GM21576 (cell line): ENCODE measurements around the gene CCND3.
"Not testable (repeated sequence)": the region's sequence is repeated elsewhere in the genome, so short reads cannot be mapped to it uniquely, and the experiment has no call there.

Experiments
- ATAC-seq: cut with Tn5 transposase; IDR thresholded peaks from one replicate; pipeline ENCODE4 v1.9.1; 2021; ENCODE audit warnings: mild to moderate bottlenecking, moderate library complexity; ENCODE audit not compliant: unreplicated experiment

CCND3 gene

DNA sequence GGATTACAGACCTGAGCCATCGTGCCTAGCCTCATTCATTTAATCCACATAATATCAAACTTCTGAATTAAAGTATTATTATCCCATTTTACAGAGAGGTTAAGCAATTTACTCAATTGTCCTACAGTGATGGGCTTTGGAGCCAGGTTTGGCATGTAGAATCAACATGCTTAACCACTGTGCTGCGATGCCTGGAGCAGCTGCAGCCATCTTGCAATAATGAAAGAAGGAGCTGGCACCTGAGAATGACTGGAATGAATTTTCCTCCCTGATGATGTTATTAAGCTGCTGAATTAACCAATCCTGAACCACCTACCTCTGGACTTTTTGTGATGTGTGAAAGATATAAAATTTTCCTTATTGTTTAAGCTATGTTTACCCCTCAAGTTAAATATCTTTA, 13.1 kb upstream of the CCND3 start:
- ATAC-seq, result no peak

DNA sequence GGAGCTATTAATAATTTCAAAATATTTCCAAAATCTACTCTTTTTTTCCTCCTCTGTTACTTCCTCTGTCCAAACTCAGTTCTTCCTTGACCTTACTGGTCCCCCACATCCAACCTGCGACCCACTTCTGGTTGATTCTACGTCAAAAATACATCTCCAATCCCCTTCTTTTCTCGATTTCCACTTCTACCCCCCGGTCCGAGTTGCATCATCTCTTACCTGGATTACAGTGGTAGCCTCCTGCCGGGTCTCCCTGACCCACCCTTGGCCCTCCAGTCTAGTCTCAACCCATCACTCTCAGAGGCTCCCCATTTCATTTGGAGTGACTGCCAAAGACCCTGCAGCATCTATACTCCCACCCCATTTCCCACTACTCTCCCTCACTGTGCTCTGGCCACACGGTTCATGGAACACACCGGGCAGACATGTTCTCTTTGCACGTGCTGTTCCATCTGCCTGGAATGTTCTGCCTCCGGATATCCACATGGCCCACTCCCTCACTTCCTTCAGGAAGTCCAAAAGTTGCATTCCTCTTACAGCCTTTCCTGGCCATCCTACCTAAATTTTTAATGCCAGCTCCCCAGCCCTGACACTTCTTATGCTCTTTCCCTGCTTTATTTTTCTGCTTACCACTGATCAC, 6.1 kb upstream of the CCND3 start:
- ATAC-seq, result no peak

GRCh38 chr6:41943456-41943855, 1.8 kb upstream of the CCND3 start:
- ATAC-seq, result no peak

GRCh38 chr6:41942882-41943281, 1.3 kb upstream of the CCND3 start:
- not testable (repeated sequence) for ATAC-seq

- no peak for ATAC-seq
These were observed 651 bp upstream of the CCND3 start for GRCh38 chr6:41942067-41942851.

DNA sequence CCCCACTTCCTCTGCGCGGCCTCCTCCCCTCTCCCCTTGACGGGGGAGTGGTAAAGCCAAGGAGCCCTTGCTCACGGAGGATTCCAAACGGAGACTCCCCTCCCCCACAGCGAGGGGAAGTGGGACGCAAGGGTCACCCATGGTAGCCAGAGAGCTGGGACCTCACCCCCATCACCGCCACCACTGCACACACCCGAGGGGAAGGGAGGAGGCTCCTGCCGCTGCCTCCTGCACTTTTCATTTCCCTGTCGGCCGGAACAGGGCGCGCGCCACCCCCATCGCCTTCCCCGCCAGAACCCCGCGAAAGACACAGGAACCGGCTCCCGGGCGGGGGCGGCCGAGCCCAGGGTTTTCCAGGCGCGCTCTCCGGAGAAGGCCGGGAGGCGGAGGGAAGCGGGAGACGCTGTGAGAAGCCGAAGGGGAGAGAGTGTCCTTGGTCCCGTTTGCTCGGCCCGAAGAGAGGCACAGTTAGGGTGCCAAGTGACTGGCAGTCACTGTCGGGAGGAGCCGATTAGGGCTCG, 789 bp downstream of the CCND3 start:
- peak; percentile 9 for ATAC-seq

DNA sequence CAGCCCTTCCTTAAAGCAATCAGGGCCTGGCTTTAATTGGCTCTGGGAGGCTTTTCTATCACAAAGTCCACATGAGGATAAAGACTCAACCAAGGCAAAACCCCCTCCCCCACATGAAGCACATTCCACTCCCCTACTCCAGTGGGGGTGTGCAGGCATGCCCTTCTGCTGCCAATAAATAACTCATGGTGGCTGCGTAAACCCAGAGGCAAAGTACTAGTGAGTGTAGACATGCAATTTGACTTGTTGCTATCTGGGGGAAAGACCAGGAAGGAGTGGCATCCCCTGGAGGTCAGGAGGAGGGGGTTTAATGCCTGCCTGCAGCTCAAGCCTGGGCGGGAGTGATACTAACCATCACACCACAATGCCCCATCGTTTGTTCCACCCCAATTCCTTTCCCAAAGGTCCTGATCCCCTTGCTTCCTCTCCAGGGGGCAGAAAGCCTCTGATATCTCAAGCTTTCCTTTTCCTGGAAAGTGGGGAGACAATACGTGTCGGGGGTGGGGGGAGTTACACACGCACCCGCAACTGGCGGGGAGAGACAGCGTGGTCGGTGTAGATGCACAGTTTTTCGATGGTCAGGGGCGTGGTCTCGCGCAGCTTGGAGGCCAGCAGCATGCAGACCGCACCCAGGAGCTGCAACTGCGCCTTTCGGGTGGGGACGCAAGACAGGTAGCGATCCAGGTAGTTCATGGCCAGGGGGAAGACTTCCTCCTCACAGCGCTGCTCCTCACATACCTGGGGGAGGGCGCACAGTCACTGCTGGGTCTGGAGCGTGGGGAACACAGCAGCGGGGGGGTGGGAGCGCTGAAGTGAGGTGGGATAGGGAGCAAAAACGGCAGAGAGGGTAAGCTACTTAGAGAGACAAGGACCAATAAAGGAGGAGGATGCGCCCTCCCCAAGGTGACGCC, 1.5 kb downstream of the CCND3 start:
- no peak for ATAC-seq

- ATAC-seq, result no peak
These were observed 2.3 kb downstream of the CCND3 start for GRCh38 chr6:41939176-41939847.

GRCh38 chr6:41938590-41939175, 2.9 kb downstream of the CCND3 start:
- no peak for ATAC-seq

DNA sequence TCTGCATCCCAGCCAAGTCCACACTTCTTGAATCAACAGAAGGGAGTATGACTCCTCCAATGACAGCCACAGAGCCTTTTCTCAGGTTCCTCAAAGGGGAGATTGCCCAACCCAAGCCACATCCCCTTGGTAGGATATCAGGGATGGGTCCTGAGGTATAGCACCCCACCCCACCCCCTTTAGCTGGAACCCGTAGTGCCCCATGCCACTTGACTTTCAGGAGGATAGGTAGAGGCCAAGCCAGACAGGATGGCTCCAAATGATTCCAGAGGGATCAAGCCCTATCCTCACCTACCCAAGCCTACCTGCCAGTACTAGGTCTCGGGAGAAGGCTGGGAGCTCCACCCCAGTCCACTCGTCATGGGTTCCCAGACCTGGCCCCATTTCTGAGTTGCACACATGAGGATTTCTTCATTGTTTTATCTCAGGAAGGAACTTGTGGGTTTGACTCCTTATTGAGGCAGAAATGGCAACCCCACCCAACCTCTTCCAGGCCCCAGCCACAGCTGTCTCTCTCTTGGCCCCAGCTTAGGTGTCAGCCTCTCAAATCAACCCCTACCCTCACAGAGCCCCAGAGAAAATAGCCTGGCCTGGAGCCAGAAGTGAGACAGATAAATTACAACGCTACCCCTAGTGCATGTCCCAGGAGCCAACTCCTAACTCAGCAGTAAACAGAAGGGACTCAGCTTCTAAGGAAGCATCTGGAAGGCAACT, 3.6 kb downstream of the CCND3 start:
- ATAC-seq, result no peak

DNA sequence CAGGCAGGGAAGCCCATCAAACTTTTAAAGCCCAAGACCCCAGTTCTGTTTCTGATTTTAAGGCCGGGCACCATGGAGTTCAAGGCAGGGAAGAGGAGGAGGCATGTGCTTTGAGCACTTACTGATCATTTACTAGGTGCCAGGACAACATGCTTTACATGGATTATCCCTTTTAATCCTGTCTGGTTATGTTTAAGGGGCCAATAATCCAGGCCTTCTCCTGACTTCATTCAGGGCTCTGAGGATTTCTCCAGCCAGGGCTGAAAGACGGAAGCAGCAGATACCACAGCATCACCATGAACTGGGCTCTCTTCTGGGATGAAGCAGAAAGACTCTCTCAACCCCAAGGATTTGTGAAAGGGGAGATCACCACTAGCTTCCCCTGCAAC, 4.1 kb downstream of the CCND3 start:
- ATAC-seq, result no peak

GRCh38 chr6:41936073-41936837, 5.4 kb downstream of the CCND3 start:
- peak; percentile 51 for ATAC-seq

DNA sequence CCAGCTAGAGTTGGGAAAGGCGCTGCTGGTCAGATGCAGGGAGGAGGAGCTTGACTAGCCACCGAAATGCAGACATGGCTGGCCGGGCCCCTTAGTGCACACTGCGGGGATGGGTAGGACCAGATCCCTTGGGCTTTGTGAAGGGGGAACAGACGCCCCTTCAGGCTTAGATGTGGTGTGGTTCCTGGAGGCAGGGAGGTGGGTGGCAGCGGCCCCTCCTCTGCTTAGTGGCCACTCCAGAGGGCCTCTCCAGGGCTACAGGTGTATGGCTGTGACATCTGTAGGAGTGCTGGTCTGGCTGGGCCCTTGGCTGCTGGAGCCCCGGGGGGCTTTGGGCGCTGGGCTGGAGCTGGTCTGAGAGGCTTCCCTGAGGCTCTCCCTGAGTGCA, 5.9 kb downstream of the CCND3 start:
- ATAC-seq, result no peak

GRCh38 chr6:41935193-41935574, 6.4 kb downstream of the CCND3 start:
- ATAC-seq, result no peak

- ATAC-seq, result no peak
These were observed 7.1 kb downstream of the CCND3 start for GRCh38 chr6:41934278-41935192.

- ATAC-seq, result no peak
These were observed 9.2 kb downstream of the CCND3 start for GRCh38 chr6:41932378-41932777.

DNA sequence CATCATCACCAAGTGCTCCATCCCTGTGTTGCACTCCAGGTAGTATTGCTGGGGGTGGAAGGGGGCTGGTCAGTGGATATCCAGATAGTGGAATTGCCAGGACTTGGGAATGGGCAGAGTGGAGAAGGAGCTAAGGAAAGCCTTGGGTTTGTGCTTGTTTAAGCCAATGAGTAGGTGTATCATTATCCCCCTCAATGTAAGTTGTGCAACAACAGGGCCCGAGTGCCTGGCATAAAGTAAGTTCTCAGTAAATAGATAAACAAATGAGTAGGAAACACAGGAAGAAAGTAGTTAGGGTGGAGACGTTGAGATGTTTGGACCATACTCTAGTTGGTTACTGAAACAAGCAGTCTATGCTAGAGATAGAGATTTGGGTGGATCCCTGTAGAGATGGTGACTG, 9.8 kb downstream of the CCND3 start:
- ATAC-seq, result no peak

- no peak for ATAC-seq
These were observed 11.7 kb downstream of the CCND3 start for GRCh38 chr6:41929924-41930323.
